HCT116 (cell line): ENCODE measurements around the gene ARHGAP21. TPM values are rescaled to one million over a fixed set of nuclear protein-coding genes. Genes with fewer than 3 reads are reported as not detected.

Experiments used
- ATAC-seq: fragments of 200-7000 bp; cut with Tn5 transposase; 2 replicates; pipeline ENCODE4 v1.9.1; 2020; ENCODE audit warnings: mild to moderate bottlenecking, moderate library complexity
- BruUV-seq: library from RNA; stranded (reverse); fragments of 400-500 nt; replicated peaks from 2 replicates; lab custom pipeline; 2021; lab: Mats Ljungman, UMichigan
- CTCF ChIA-PET: fragments of 300-600 bp; sonication (Branson Sonifier 250); formaldehyde crosslinking; loops from one replicate; lab custom pipeline; 2021; ENCODE audit warnings: antibody characterized with exemption; lab: Charles Lee
- POLR2A ChIA-PET: fragments of 300-600, 350-600 bp; sonication (Branson Sonifier 250); formaldehyde crosslinking; loops from one replicate; lab custom pipeline; 2021; ENCODE audit warnings: antibody characterized with exemption; lab: Charles Lee
- RAD21 ChIA-PET, 2 experiments: fragments of 300-600 bp; sonication (Branson Sonifier 250); formaldehyde crosslinking; loops; one replicate each; lab custom pipeline; 2023; ENCODE audit warnings: low total read pairs in 2 of 2; ENCODE audit not compliant: uncharacterized antibody in 2 of 2, unreplicated experiment in 2 of 2, low non-redundant PET in 1 of 2; lab: Charles Lee
- DNase-seq: peaks from one replicate; pipeline ENCODE4 v3.0.0-alpha.2; 2010; ENCODE audit warnings: low read depth, low spot score
- H2AFZ ChIP-seq: fragments of 200-600 bp; shearing (Covaris generic), sonication (generic); 2 replicates; pipeline ENCODE4 v1.6.1; 2017; ENCODE audit warnings: low read depth, mixed run types, mixed read lengths, antibody characterized with exemption, low read length; ENCODE audit not compliant: poor library complexity, severe bottlenecking
- H3K27ac ChIP-seq: 2 replicates; pipeline ENCODE4 v1.5.1; 2012; ENCODE audit warnings: low read depth, low read length
- H3K27me3 ChIP-seq: fragments of 200-600 bp; sonication (generic); 2 replicates; pipeline ENCODE4 v1.6.1; 2016; ENCODE audit warnings: mixed run types, low read length, mixed read lengths; ENCODE audit not compliant: insufficient read depth
- H3K36me3 ChIP-seq, 2 experiments: fragments of 200-500 bp in 1 of 2; fragments of 200-600 bp in 1 of 2; sonication (Bioruptor generic) in 1 of 2; sonication (generic) in 1 of 2; 2 replicates each; pipeline versions ENCODE4 v1.5.1 to v1.6.1; 2014 to 2016; ENCODE audit warnings: low read length in 2 of 2, inconsistent platforms in 1 of 2, mixed read lengths in 1 of 2, mixed run types in 1 of 2; ENCODE audit not compliant: insufficient read depth in 2 of 2, control insufficient read depth in 1 of 2
- H3K4me1 ChIP-seq, 2 experiments: fragments of 200-600 bp in 1 of 2; sonication (generic) in 1 of 2; 2 replicates each; pipeline versions ENCODE4 v1.5.1 to v1.6.1; 2012 to 2017; ENCODE audit warnings: low read length in 2 of 2, inconsistent platforms in 1 of 2, mild to moderate bottlenecking in 1 of 2, mixed read lengths in 1 of 2, mixed run types in 1 of 2, moderate library complexity in 1 of 2; ENCODE audit not compliant: insufficient read depth in 2 of 2, control insufficient read depth in 1 of 2
- H3K4me2 ChIP-seq: fragments of 200-600 bp; sonication (generic); 2 replicates; pipeline ENCODE4 v1.6.1; 2017; ENCODE audit warnings: mixed run types, low read length, mixed read lengths
- H3K4me3 ChIP-seq, 2 experiments: fragments of 200-600 bp in 1 of 2; sonication (generic) in 1 of 2; replicated peaks in 1 of 2; 2 replicates each; pipeline ENCODE4 v1.5.1; 2011 to 2016; ENCODE audit warnings: low read length in 2 of 2, control low read depth in 1 of 2, low read depth in 1 of 2, mild to moderate bottlenecking in 1 of 2, mixed read lengths in 1 of 2, mixed run types in 1 of 2
- H3K79me2 ChIP-seq: fragments of 200-600 bp; sonication (generic); 2 replicates; pipeline ENCODE4 v1.6.1; 2017; ENCODE audit warnings: mild to moderate bottlenecking, mixed run types, low read length, moderate library complexity, mixed read lengths; ENCODE audit not compliant: insufficient read depth
- H3K9ac ChIP-seq: fragments of 200-600 bp; sonication (generic); 2 replicates; pipeline ENCODE4 v1.6.1; 2016; ENCODE audit warnings: low read length, mixed read lengths
- H3K9me2 ChIP-seq: fragments of 200-600 bp; sonication (generic), shearing (Covaris generic); 2 replicates; pipeline ENCODE4 v1.6.1; 2017; ENCODE audit warnings: mixed run types, mild to moderate bottlenecking, moderate library complexity; ENCODE audit not compliant: insufficient read depth
- H3K9me3 ChIP-seq, 2 experiments: fragments of 200-500 bp in 1 of 2; fragments of 200-600 bp in 1 of 2; sonication (Bioruptor generic) in 1 of 2; sonication (generic) in 1 of 2; 2 replicates each; pipeline ENCODE4 v1.6.1; 2014 to 2017; ENCODE audit warnings: low read length in 2 of 2, mixed read lengths in 2 of 2, inconsistent platforms in 1 of 2, low read depth in 1 of 2, mild to moderate bottlenecking in 1 of 2, mixed run types in 1 of 2, moderate library complexity in 1 of 2; ENCODE audit not compliant: control insufficient read depth in 1 of 2, insufficient read depth in 1 of 2
- H4K20me1 ChIP-seq: fragments of 200-600 bp; sonication (generic), shearing (Covaris generic); 2 replicates; pipeline ENCODE4 v1.6.1; 2017; ENCODE audit warnings: mixed run types, mild to moderate bottlenecking, moderate library complexity; ENCODE audit not compliant: insufficient read depth
- CBX3 ChIP-seq: IDR thresholded peaks from 2 replicates; pipeline ENCODE4 v1.6.1; 2012; ENCODE audit warnings: low read depth
- CEBPB ChIP-seq: IDR thresholded peaks from 2 replicates; pipeline ENCODE4 v1.6.1; 2012; ENCODE audit warnings: low read depth
- EGR1 ChIP-seq: IDR thresholded peaks from 2 replicates; pipeline ENCODE4 v1.6.1; 2012; ENCODE audit warnings: low read depth
- ELF1 ChIP-seq: IDR thresholded peaks from 2 replicates; pipeline ENCODE4 v1.6.1; 2012; ENCODE audit warnings: low read depth, borderline replicate concordance
- EZH2phosphoT487 ChIP-seq: fragments of 200-600 bp; IDR thresholded peaks from 2 replicates; pipeline ENCODE4 v1.6.1; 2018; ENCODE audit warnings: antibody characterized with exemption, borderline replicate concordance
- FOSL1 ChIP-seq: IDR thresholded peaks from 2 replicates; pipeline ENCODE4 v1.6.1; 2012; ENCODE audit warnings: low read depth
- JUND ChIP-seq: IDR thresholded peaks from 2 replicates; pipeline ENCODE4 v1.6.1; 2012
- POLR2A ChIP-seq: IDR thresholded peaks from 2 replicates; pipeline ENCODE4 v1.7.0; 2011; ENCODE audit warnings: borderline replicate concordance; ENCODE audit not compliant: insufficient read depth, insufficient read length; ENCODE audit errors: extremely low read depth
- POLR2AphosphoS5 ChIP-seq: IDR thresholded peaks from 2 replicates; pipeline ENCODE4 v1.6.1; 2011; ENCODE audit warnings: mild to moderate bottlenecking, low read depth, low read length, moderate library complexity
- RAD21 ChIP-seq: IDR thresholded peaks from 2 replicates; pipeline ENCODE4 v1.6.1; 2012; ENCODE audit warnings: low read depth, mild to moderate bottlenecking
- SIN3A ChIP-seq: IDR thresholded peaks from 2 replicates; pipeline ENCODE4 v1.6.1; 2012; ENCODE audit warnings: low read depth
- TCF7L2 ChIP-seq: IDR thresholded peaks from 2 replicates; pipeline ENCODE4 v1.7.0; 2011; ENCODE audit warnings: borderline replicate concordance, inconsistent platforms; ENCODE audit not compliant: insufficient read depth, insufficient read length; ENCODE audit errors: extremely low read depth
- YY1 ChIP-seq: IDR thresholded peaks from 2 replicates; pipeline ENCODE4 v1.6.1; 2011; ENCODE audit warnings: low read length, low read depth, moderate library complexity, mild to moderate bottlenecking; ENCODE audit not compliant: insufficient replicate concordance; ENCODE audit errors: extremely low read depth
- ZFX ChIP-seq: fragments of 450-650 bp; IDR thresholded peaks from 2 replicates; pipeline ENCODE4 v1.6.1; 2017
- ZNF274 ChIP-seq: fragments of 200-500 bp; sonication (Bioruptor generic); IDR thresholded peaks from 2 replicates; pipeline ENCODE4 v1.6.1; 2014; ENCODE audit warnings: mild to moderate bottlenecking, low read depth, low read length, inconsistent platforms
- intact Hi-C: fragments of 100-400 bp; cut with micrococcal nuclease; formaldehyde crosslinking; loops from 2 replicates; pipeline ENCODE4 v1.10.0; 2022
- total RNA-seq: library from RNA; stranded (reverse); gene quantifications from one replicate; pipeline ENCODE4 v1.2.1, GENCODE V29; 2021; ENCODE audit not compliant: unreplicated experiment
- TF ChIP-seq, protein P1 (sequence below): IDR thresholded peaks from 2 replicates; pipeline ENCODE4 v1.6.1; 2012; ENCODE audit warnings: low read depth
- TF ChIP-seq, protein P2 (sequence below): IDR thresholded peaks from 2 replicates; pipeline ENCODE4 v1.6.1; 2012
- TF ChIP-seq, protein P3 (sequence below): IDR thresholded peaks from 2 replicates; pipeline ENCODE4 v1.6.1; 2011; ENCODE audit warnings: mild to moderate bottlenecking, low read length, moderate library complexity; ENCODE audit not compliant: insufficient replicate concordance; ENCODE audit errors: extremely low read depth
- TF ChIP-seq, protein P4 (sequence below): IDR thresholded peaks from 2 replicates; pipeline ENCODE4 v1.6.1; 2012

ARHGAP21 gene
- total RNA-seq, 1 experiment from 2014 or later = 47.7 TPM

DNA sequence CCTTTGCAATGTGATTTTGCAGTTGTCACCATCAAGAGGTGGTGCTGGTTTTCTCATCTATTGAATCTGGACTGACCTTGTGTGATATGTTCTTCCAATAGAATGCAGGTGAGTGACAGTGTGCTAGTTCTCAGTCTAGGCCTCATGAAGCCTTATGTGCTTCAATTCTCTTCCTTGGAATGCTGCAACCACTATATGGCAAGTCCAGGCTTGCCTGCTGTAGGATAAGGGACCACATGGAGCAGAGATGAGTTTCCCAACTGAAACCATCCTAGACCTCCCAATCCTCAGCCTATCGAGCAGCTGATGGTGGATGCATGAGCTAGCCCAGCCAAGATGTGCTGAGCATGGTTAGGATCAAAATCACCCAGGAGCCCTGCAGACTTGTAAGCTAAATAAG, 32.6 kb upstream of the ARHGAP21 start:
- H3K36me3 ChIP-seq = no peaks in the 10 kb centered on the region
- H3K9ac ChIP-seq = no peak overlapping the region
- H3K9me2 ChIP-seq = no peaks in the 10 kb centered on the region
- TF ChIP-seq ZFX = no peak
- no peak for TF ChIP-seq JUND
- TF ChIP-seq, protein P1, sequence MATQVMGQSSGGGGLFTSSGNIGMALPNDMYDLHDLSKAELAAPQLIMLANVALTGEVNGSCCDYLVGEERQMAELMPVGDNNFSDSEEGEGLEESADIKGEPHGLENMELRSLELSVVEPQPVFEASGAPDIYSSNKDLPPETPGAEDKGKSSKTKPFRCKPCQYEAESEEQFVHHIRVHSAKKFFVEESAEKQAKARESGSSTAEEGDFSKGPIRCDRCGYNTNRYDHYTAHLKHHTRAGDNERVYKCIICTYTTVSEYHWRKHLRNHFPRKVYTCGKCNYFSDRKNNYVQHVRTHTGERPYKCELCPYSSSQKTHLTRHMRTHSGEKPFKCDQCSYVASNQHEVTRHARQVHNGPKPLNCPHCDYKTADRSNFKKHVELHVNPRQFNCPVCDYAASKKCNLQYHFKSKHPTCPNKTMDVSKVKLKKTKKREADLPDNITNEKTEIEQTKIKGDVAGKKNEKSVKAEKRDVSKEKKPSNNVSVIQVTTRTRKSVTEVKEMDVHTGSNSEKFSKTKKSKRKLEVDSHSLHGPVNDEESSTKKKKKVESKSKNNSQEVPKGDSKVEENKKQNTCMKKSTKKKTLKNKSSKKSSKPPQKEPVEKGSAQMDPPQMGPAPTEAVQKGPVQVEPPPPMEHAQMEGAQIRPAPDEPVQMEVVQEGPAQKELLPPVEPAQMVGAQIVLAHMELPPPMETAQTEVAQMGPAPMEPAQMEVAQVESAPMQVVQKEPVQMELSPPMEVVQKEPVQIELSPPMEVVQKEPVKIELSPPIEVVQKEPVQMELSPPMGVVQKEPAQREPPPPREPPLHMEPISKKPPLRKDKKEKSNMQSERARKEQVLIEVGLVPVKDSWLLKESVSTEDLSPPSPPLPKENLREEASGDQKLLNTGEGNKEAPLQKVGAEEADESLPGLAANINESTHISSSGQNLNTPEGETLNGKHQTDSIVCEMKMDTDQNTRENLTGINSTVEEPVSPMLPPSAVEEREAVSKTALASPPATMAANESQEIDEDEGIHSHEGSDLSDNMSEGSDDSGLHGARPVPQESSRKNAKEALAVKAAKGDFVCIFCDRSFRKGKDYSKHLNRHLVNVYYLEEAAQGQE = no peak
- no peak for TF ChIP-seq EZH2phosphoT487
- TF ChIP-seq ELF1 = no peak
- TF ChIP-seq CBX3 = no peak
- no peak for TF ChIP-seq YY1
- no peak for TF ChIP-seq FOSL1
- TF ChIP-seq SIN3A = no peak
- TF ChIP-seq CEBPB = no peak
- TF ChIP-seq POLR2A = no peak
- TF ChIP-seq, protein P2, sequence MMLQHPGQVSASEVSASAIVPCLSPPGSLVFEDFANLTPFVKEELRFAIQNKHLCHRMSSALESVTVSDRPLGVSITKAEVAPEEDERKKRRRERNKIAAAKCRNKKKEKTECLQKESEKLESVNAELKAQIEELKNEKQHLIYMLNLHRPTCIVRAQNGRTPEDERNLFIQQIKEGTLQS = no peak
- TF ChIP-seq EGR1 = no peak
- TF ChIP-seq ZNF274 = no peak
- no peak for TF ChIP-seq RAD21
- TF ChIP-seq TCF7L2 = no peak
- TF ChIP-seq, protein P3, sequence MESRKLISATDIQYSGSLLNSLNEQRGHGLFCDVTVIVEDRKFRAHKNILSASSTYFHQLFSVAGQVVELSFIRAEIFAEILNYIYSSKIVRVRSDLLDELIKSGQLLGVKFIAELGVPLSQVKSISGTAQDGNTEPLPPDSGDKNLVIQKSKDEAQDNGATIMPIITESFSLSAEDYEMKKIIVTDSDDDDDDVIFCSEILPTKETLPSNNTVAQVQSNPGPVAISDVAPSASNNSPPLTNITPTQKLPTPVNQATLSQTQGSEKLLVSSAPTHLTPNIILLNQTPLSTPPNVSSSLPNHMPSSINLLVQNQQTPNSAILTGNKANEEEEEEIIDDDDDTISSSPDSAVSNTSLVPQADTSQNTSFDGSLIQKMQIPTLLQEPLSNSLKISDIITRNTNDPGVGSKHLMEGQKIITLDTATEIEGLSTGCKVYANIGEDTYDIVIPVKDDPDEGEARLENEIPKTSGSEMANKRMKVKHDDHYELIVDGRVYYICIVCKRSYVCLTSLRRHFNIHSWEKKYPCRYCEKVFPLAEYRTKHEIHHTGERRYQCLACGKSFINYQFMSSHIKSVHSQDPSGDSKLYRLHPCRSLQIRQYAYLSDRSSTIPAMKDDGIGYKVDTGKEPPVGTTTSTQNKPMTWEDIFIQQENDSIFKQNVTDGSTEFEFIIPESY = no peak
- TF ChIP-seq, protein P4, sequence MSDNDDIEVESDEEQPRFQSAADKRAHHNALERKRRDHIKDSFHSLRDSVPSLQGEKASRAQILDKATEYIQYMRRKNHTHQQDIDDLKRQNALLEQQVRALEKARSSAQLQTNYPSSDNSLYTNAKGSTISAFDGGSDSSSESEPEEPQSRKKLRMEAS = no peak
- TF ChIP-seq POLR2AphosphoS5 = no peak
- TF ChIP-seq, all 23 proteins: peak for 0
- H3K4me1 ChIP-seq = no peaks in the 10 kb centered on the region
- no peak overlapping the region for H3K4me3 ChIP-seq
- POLR2A ChIA-PET = no interaction called here
- ATAC-seq = no peak
- H4K20me1 ChIP-seq = no peaks in the 10 kb centered on the region
- no peak overlapping the region for H3K4me2 ChIP-seq
- H3K9me3 ChIP-seq = no peaks in the 10 kb centered on the region
- RAD21 ChIA-PET = no interaction called here
- no peaks in the 10 kb centered on the region for H3K27me3 ChIP-seq
- no TSS peak for BruUV-seq
- no peaks in the 10 kb centered on the region for H3K79me2 ChIP-seq
- CTCF ChIA-PET = no interaction called here
- intact Hi-C loops = no loop called here
- no peak overlapping the region for H3K27ac ChIP-seq
- no peak for DNase-seq
- no peak overlapping the region for H2AFZ ChIP-seq
